GM19395 (cell line): Measurements from ENCODE around the gene EMP2.
"Not testable (repeated sequence)": the region's sequence is repeated elsewhere in the genome, so short reads cannot be mapped to it uniquely, and the experiment has no call there.

ENCODE experiments used
- ATAC-seq: cut with Tn5 transposase; IDR thresholded peaks from one replicate; pipeline ENCODE4 v1.9.1; 2021; ENCODE audit warnings: mild to moderate bottlenecking, moderate library complexity; ENCODE audit not compliant: unreplicated experiment

Gene EMP2, protein sequence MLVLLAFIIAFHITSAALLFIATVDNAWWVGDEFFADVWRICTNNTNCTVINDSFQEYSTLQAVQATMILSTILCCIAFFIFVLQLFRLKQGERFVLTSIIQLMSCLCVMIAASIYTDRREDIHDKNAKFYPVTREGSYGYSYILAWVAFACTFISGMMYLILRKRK

DNA sequence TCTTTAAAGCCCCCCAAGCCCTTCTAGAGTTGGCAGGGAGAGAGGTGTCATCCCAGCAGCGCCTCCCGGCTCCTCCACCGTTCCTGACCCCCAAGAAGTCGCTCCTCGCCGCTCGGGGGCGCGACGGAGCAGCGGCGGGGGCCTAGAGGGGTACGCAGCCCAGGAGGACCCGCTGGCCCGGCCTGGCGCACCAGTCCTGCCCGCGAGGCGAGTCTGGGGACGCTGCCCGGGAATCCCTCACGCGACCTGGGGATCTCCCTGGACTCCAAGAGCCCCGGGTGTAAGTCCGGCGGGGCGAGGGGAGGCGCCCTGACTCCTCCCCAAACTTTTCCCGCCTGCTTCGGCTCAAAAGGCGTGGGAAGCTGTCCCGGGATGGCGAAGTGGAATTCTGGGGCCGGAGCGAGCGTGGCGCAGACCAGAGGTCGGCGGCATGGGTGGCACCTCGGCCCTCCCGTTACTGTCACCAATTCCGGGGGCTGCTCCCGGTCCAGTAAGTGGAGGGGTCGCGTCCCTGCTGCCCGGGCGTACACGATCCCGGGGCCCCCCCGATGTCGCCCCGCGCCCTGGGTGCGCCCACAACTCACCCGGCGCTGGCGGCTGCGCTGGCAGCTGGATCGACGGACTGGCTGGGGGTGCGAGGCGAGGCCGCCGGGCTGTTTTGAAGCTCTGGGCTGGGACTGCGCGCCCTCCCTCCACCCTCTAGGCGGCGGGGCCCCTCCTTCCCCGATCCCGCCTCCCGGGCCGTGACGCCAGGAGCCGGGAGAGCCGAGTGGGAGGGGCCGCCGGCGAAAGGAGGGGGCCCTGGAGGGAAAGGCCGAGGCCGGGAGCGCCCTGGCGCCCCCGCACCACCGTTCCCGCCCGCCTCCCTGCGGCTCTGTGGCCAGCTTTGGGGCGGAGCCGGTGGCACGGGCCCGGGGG lies at the start of gene EMP2:
EMP2 (minus strand) TSS at position 634 of the 918 bp plus-strand sequence. CDS start 32,981 bp downstream, outside the sequence.
- no peak for ATAC-seq

- ATAC-seq, result no peak
These were observed 49.2 kb upstream of the EMP2 start for GRCh38 chr16:10629592-10629963.

- no peak for ATAC-seq
These were observed 45.4 kb upstream of the EMP2 start for GRCh38 chr16:10625595-10626357.

- ATAC-seq, result no peak
These were observed 44.1 kb upstream of the EMP2 start for GRCh38 chr16:10624527-10624926.

GRCh38 chr16:10623059-10623458 lies 42.7 kb upstream of the EMP2 start:
- ATAC-seq, result no peak

DNA sequence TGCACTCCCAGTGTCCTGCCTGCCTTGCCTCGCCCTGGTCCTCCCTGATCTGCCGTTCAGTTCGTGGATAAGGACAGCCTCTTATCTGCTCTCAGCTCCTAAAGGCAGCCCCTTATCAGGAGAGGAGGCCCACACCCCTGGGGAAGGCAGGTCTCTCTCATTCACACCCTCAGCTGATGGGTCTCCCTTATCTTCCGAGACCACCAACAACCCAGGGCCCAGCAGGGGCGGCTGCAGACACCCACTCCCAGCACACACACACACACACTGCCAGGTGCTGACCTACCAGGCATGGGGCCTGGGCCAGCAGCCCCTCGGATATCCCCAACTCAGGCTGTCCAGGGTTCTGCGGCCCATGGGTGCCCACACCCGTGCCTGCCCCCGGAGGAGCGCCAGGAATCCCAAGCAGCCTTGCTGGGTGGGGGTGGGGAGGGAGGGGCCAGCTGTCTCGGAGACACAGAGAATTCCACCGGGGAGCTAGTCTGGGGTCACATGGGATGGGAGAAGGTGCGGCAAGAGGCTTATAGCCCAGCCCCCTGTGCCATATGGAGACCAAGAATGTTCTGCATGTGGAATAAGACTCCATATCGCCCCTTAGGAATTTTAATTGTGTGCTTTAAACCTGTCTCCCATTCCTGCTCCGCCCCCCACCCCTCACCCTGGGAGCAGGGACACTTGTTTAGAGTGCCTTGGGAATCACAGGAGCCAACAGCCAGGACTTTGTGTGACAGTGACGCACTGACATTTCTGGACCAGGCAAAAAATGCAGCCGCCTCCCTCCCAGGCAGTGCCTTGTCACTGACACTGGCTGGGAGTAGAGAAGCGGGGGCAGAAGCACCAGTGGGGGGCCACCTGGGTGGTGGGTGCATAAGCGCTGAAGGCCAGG lies 41.9 kb upstream of the EMP2 start:
- ATAC-seq, result no peak

DNA sequence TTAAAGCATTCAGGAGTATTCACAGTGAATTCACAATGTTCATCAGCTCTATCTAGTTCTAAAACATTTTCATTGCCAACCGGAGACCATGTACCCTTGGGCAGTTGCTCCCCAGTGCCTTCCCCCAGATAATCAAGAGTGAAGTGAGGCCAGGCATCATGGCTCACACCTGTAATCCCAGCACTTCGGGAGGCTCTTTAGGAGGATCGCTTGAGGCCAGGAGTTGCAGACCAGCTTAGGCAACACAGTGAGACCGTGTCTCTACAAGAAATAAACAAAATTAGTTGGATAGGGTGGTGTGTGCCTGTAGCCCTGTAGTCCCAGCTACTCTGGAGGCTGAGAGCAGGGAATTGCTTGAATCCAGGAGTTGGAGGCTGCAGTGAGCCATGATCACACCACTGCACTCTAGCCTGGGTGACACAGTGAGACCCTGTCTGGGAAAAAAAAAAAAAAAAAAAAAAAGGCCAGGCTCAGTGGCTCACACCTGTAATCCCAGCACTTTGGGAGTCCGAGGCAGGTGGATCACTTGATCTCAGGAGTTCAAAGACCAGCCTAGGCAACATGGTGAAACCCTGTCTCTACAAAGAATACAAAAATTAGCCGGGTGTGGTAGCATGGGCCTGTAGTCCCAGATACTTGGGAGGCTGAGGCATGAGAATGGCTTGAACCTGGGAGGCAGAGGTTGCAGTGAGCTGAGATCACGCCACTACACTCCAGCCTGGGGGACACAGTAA lies 41.0 kb upstream of the EMP2 start:
- not testable (repeated sequence) for ATAC-seq

DNA sequence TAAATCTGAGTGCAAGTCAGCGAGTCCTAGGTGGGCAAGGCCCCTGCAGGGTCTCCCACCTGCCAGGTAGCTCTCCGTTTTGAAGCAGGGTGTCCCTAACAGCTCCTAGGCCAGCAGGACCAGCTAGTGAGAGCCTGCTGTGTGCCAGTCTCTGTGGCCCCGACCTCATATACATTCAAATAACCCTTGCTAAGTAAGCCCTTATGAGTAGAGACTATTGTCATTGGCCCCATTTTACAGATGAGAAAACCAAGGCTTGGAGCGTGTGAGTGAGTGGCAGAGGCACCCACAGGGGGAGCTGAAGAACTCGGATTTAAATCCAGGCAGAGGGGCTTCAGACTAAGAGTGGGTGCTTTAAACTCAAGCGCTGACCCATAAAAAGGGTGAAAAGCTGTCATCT lies 39.7 kb upstream of the EMP2 start:
- no peak for ATAC-seq

DNA sequence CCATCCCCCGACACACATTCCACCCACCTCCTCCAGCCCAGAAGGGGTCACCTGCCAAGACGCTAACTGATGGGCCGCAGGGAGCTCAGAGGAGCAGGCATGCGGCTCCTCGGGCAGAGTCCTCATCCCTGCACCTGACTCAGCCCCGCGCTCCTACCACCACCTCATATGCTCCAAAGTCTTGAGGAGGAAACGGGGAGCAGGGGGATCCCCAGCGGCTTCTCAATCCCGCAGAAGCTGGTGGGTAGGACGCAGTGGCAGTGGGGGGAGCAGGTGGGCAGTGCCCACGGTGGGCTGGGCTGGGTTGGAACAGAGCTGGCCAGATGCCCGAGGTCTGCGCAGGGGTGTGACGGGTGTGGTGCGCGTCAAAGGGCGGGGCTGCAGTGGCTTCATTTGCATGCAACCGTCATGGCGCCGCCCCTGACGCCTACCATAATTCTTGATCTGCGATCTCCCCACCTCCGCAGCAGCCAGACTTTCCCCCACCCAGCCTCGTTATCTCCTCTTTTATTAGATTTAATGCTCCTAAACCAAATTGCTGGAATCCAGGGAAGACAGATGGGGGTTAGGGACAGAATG lies 39.0 kb upstream of the EMP2 start:
- ATAC-seq, result no peak

- ATAC-seq, result no peak
These were observed 38.4 kb upstream of the EMP2 start for GRCh38 chr16:10618710-10619209.

DNA sequence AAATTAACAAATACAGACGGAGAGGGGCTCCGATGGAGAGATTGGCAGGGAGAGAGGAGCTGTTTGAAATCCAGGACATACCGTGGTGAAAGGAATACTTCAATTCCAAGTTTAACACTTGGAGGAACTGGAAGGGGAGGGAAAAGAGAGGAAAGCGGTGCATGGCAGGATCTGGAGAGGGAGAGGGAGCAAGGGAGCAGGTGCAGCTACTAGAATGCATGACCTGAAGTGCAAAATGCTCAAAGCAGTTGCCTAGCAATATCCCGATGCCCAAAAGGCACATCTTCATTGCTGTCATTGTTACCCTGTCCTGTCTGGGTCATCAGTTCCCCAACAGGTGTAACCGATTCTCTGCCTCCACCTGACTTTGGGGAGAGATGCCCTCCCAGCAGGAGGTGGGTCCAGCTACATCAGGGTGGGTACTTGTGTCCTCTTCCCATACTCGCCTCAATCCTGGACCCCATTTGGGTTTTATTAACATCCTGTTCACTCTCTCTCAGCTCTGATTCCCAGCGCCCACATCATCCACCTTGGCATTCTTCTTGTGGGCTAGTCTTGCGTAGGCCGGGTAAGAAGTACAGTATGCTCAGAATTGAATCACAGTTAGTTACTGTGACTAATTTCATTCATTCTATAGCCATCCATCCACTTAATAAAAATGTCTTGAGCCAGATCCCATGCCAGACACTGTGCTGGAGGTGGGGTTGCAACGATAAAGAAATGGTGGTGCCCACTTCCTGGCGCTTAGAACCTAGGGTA lies 37.4 kb upstream of the EMP2 start:
- no peak for ATAC-seq

GRCh38 chr16:10616756-10617640 lies 36.6 kb upstream of the EMP2 start:
- no peak for ATAC-seq

DNA sequence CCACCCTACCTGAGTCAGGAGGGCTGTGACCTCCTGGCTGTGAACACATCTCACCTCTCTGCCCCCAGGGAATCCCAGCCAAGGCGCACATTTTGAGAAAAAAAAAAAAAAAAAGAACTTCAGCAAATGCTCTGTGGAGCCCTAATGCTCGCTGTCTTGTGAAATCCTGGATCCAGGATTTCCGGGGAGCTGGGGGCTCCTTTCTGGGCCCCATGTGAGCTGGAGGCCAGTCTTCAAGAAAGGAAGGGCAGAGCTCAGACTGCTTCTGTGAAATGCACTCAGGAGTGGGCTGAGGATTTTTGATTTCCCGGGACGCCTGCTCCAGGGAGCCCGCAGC lies 36.0 kb upstream of the EMP2 start:
- no peak for ATAC-seq

- no peak for ATAC-seq
These were observed 34.3 kb upstream of the EMP2 start for GRCh38 chr16:10614685-10615084.

GRCh38 chr16:10613785-10614485 lies 33.5 kb upstream of the EMP2 start:
- ATAC-seq, result peak; percentile 50

DNA sequence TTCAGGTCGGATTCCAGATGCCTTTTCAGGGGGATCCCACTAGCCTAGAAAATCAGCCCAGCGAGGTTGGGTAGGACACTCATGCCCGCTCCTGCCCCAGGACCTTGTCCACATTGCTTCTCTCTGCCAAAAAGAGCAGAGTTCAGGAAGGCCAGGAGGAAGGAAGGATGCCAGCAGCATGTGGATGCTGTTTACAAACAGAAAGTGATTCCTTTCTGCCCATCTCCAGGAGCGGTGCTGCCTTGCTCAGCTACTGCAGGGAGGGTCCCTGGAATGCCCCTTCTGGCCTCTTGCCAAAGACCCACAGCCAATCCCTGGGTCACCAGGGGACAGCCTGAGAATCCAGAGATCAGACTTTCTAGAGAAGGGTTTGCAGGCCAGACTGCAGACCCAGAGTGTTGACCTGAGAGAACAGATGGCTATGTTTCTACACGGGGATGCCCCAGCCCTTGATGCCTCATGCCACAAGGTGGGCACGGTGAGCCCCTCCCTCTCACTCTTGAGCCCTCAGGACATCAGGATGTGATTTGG lies 32.3 kb upstream of the EMP2 start:
- ATAC-seq, result no peak

DNA sequence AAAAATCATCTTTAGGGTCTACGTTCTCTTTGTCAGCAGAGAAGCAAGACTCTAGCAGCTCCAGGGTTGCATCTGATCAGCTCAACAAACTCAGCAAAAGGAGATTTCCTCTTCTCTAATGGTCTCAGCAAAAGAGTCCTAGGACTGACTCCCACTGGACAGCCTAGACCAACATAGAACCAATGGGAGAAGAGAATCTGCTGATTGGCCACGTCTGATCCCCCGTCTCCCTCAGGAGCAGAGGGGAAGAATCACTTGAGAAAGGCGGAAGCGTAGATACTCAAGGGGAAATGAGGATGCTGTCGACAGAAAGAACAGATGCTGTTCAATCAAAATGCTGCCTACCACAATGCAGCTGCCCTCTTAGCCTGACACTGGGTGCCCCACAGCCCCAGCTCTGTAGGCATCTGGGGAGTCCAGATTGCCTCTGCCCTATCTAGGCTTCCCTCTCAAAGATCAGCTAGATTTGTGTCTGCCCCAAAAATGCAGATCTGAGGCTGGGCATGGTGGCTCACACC lies 31.5 kb upstream of the EMP2 start:
- no peak for ATAC-seq
